GM23338 (cell line): Measurements from ENCODE around the gene MKLN1.

Experiments used
- CREB1 ChIP-seq: fragments of 250-450 bp; sonication (Bioruptor Pico); IDR thresholded peaks from 2 replicates; pipeline ENCODE4 v1.5.0; 2020; ENCODE audit warnings: low read depth, mild to moderate bottlenecking, moderate library complexity
- ETS1 ChIP-seq: IDR thresholded peaks from 2 replicates; pipeline ENCODE4 v1.6.1; 2016; ENCODE audit warnings: antibody characterized with exemption
- EZH2 ChIP-seq: fragments of 200-600 bp; sonication (generic); IDR thresholded peaks from one replicate; pipeline ENCODE4 v1.8.0; 2017; ENCODE audit warnings: antibody characterized with exemption, mild to moderate bottlenecking, low read depth; ENCODE audit not compliant: unreplicated experiment
- EZH2phosphoT487 ChIP-seq: fragments of 200-600 bp; sonication (generic); IDR thresholded peaks from one replicate; pipeline ENCODE4 v1.8.1; 2018; ENCODE audit warnings: antibody characterized with exemption; ENCODE audit not compliant: unreplicated experiment
- JUNB ChIP-seq: IDR thresholded peaks from one replicate; pipeline ENCODE4 v1.6.1; 2016; ENCODE audit warnings: antibody characterized with exemption; ENCODE audit not compliant: unreplicated experiment
- NANOG ChIP-seq: IDR thresholded peaks from 2 replicates; pipeline ENCODE4 v1.6.1; 2016; ENCODE audit warnings: antibody characterized with exemption, borderline replicate concordance
- POLR2AphosphoS5 ChIP-seq: IDR thresholded peaks from 2 replicates; pipeline ENCODE4 v1.6.1; 2016; ENCODE audit warnings: antibody characterized with exemption, low read depth
- STAT1 ChIP-seq: IDR thresholded peaks from one replicate; pipeline ENCODE4 v1.6.1; 2016; ENCODE audit warnings: antibody characterized with exemption; ENCODE audit not compliant: unreplicated experiment
- ZNF114 ChIP-seq: fragments of 250-450 bp; sonication (Bioruptor Pico); IDR thresholded peaks from 2 replicates; pipeline ENCODE4 v1.5.0; 2020; ENCODE audit warnings: mild to moderate bottlenecking, moderate library complexity
- ZNF331 ChIP-seq: fragments of 250-450 bp; sonication (Bioruptor Pico); IDR thresholded peaks from 2 replicates; pipeline ENCODE4 v1.5.0; 2020; ENCODE audit warnings: low read depth, mild to moderate bottlenecking, moderate library complexity
- ZNF462 ChIP-seq: fragments of 250-450 bp; sonication (Bioruptor Pico); IDR thresholded peaks from 2 replicates; pipeline ENCODE4 v1.5.0; 2020; ENCODE audit warnings: mild to moderate bottlenecking, moderate library complexity
- TF ChIP-seq, protein P1 (sequence below), 2 experiments: fragments of 200-600 bp in 1 of 2; sonication (generic) in 1 of 2; conservative IDR thresholded peaks; 2 replicates each; pipeline versions ENCODE4 v1.5.1 to v1.6.1; 2016 to 2017; ENCODE audit warnings: antibody characterized with exemption in 2 of 2, low read depth in 2 of 2, mild to moderate bottlenecking in 2 of 2, moderate library complexity in 1 of 2
- TF ChIP-seq, protein P2 (sequence below): IDR thresholded peaks from one replicate; pipeline ENCODE4 v1.6.1; 2018; ENCODE audit warnings: antibody characterized with exemption; ENCODE audit not compliant: unreplicated experiment

DNA sequence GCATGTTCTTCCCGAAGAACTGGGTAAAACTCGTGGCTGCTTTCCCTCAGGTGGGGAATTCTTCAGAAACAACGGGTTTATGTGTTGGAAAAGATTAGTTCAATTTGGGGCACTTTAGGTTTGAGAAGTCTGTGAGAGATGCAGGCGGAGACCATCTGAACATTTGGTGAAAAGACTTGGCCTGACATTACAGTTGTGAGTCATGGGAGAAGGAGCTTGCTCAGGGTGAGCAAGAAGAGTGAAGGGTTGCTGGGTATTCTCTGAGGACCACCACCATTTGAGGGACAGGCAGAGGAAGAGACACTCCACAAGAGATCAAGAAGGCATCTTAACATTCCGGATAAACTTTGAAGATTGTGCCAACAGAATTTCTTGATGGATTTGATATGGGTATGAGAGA lies 140.1 kb downstream of the MKLN1 start:
- TF ChIP-seq, protein P1, sequence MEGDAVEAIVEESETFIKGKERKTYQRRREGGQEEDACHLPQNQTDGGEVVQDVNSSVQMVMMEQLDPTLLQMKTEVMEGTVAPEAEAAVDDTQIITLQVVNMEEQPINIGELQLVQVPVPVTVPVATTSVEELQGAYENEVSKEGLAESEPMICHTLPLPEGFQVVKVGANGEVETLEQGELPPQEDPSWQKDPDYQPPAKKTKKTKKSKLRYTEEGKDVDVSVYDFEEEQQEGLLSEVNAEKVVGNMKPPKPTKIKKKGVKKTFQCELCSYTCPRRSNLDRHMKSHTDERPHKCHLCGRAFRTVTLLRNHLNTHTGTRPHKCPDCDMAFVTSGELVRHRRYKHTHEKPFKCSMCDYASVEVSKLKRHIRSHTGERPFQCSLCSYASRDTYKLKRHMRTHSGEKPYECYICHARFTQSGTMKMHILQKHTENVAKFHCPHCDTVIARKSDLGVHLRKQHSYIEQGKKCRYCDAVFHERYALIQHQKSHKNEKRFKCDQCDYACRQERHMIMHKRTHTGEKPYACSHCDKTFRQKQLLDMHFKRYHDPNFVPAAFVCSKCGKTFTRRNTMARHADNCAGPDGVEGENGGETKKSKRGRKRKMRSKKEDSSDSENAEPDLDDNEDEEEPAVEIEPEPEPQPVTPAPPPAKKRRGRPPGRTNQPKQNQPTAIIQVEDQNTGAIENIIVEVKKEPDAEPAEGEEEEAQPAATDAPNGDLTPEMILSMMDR (conservative IDR thresholded peaks at IDR 0.05; ENCODE audit: low read depth in 2 of 2), result no peak
- TF ChIP-seq POLR2AphosphoS5 (no peak), CREB1 (CRISPR knock-in tag) (no peak), EZH2 (no peak), EZH2phosphoT487 (no peak), NANOG (no peak), STAT1 (no peak), ZNF114 (CRISPR knock-in tag) (no peak), JUNB (no peak), ETS1 (no peak), ZNF462 (CRISPR knock-in tag) (no peak), ZNF331 (CRISPR knock-in tag) (no peak)
- TF ChIP-seq, protein P2, sequence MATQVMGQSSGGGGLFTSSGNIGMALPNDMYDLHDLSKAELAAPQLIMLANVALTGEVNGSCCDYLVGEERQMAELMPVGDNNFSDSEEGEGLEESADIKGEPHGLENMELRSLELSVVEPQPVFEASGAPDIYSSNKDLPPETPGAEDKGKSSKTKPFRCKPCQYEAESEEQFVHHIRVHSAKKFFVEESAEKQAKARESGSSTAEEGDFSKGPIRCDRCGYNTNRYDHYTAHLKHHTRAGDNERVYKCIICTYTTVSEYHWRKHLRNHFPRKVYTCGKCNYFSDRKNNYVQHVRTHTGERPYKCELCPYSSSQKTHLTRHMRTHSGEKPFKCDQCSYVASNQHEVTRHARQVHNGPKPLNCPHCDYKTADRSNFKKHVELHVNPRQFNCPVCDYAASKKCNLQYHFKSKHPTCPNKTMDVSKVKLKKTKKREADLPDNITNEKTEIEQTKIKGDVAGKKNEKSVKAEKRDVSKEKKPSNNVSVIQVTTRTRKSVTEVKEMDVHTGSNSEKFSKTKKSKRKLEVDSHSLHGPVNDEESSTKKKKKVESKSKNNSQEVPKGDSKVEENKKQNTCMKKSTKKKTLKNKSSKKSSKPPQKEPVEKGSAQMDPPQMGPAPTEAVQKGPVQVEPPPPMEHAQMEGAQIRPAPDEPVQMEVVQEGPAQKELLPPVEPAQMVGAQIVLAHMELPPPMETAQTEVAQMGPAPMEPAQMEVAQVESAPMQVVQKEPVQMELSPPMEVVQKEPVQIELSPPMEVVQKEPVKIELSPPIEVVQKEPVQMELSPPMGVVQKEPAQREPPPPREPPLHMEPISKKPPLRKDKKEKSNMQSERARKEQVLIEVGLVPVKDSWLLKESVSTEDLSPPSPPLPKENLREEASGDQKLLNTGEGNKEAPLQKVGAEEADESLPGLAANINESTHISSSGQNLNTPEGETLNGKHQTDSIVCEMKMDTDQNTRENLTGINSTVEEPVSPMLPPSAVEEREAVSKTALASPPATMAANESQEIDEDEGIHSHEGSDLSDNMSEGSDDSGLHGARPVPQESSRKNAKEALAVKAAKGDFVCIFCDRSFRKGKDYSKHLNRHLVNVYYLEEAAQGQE, result no peak
